Left colon (tissue), 2 donors: ENCODE measurements around the gene FGFR4. TPM values are rescaled to one million over a fixed set of nuclear protein-coding genes. Genes with fewer than 3 reads are reported as not detected.

Experiments used
- ATAC-seq: fragments of 200-7000 bp; cut with Tn5 transposase; one replicate; pipeline ENCODE4 v1.9.1; 2020; ENCODE audit warnings: mild to moderate bottlenecking, moderate library complexity
- DNase-seq, 2 donors: peaks; one replicate each; pipeline ENCODE4 v3.0.0-alpha.2; 2020
- intact Hi-C, 2 donors: fragments of 100-400 bp; cut with DNase I in 1 of 2; cut with micrococcal nuclease in 1 of 2; formaldehyde crosslinking; loops; one replicate each; pipeline versions ENCODE4 v1.11.2 to v1.14.0; 2022; cut with DNase I, micrococcal nuclease
- total RNA-seq, 2 donors: library from RNA; stranded (reverse); fragmentation: NEBNext Ultra II Directional; extraction: Animal tissue kit (Norgen Biotek cat#: 25700); gene quantifications; one replicate each; pipeline ENCODE4 v1.2.1, GENCODE V29; 2021
- donor health status: DM: no; HTN: no; CAD: no.
- donor health status: DM: yes; HTN: yes; CAD: no.

FGFR4 gene
- total RNA-seq, 2 donors from 2014 or later = 43.3 to 56.1 TPM

GRCh38 chr5:177080265-177080664, 6.5 kb upstream of the FGFR4 start:
- intact Hi-C loops = no loop called here
- ATAC-seq (no peak), DNase-seq (no peak)

- ATAC-seq = no peak
- DNase-seq = no peak
- intact Hi-C loops = no loop called here
Measured at GRCh38 chr5:177081859-177082258, 4.9 kb upstream of the FGFR4 start.

- ATAC-seq (no peak), DNase-seq (no peak)
- intact Hi-C loops = no loop called here
Measured at GRCh38 chr5:177083357-177083756, 3.4 kb upstream of the FGFR4 start.

- intact Hi-C loops = no loop called here
- no peak for DNase-seq
- no peak for ATAC-seq
Measured at GRCh38 chr5:177084175-177084574, 2.5 kb upstream of the FGFR4 start.

- ATAC-seq (no peak), DNase-seq (peak in 1 of 2 donors; percentile 86)
- intact Hi-C loops = no loop called here
Measured at GRCh38 chr5:177085985-177086653, 596 bp upstream of the FGFR4 start.

- no peak for ATAC-seq
Measured at GRCh38 chr5:177087398-177088005, 787 bp downstream of the FGFR4 start.

GRCh38 chr5:177089127-177089526, 2.4 kb downstream of the FGFR4 start:
- intact Hi-C loops = no loop called here
- no peak for ATAC-seq
- DNase-seq = peak in 1 of 2 donors; percentile 55

More at GRCh38 chr5:177087398-177088005, 787 bp downstream of the FGFR4 start:
- no peak for DNase-seq
- intact Hi-C loops = no loop called here

GRCh38 chr5:177089825-177090641, 3.3 kb downstream of the FGFR4 start:
- ATAC-seq = peak; percentile 22
- DNase-seq = peak; percentile 42 to 66
- intact Hi-C loops = no loop called here

GRCh38 chr5:177090813-177091212, 4.1 kb downstream of the FGFR4 start:
- DNase-seq (no peak), ATAC-seq (no peak)
- intact Hi-C loops = no loop called here

- DNase-seq = no peak
- intact Hi-C loops = no loop called here
- ATAC-seq = no peak
Measured at GRCh38 chr5:177091232-177091631, 4.5 kb downstream of the FGFR4 start.

GRCh38 chr5:177092178-177093081, 5.7 kb downstream of the FGFR4 start:
- DNase-seq (no peak), ATAC-seq (no peak)
- intact Hi-C loops = no loop called here

- ATAC-seq (no peak), DNase-seq (no peak)
- intact Hi-C loops = no loop called here
Measured at GRCh38 chr5:177093082-177093712, 6.5 kb downstream of the FGFR4 start.

- ATAC-seq (no peak), DNase-seq (no peak)
- intact Hi-C loops = no loop called here
Measured at GRCh38 chr5:177093803-177094202, 7.1 kb downstream of the FGFR4 start.

- peak; percentile 48 to 61 for DNase-seq
- intact Hi-C loops = no loop called here
- no peak for ATAC-seq
Measured at GRCh38 chr5:177094224-177095087, 7.7 kb downstream of the FGFR4 start.

GRCh38 chr5:177095088-177095669, 8.5 kb downstream of the FGFR4 start:
- DNase-seq = no peak
- ATAC-seq = no peak
- intact Hi-C loops = no loop called here

- intact Hi-C loops = no loop called here
- DNase-seq = no peak
Measured at GRCh38 chr5:177096162-177097015, 9.7 kb downstream of the FGFR4 start.

More at GRCh38 chr5:177096162-177097015, 9.7 kb downstream of the FGFR4 start:
- no peak for ATAC-seq
